Measurements from ENCODE around the gene ITGB2.
A peak's percentile ranks its signal among the peaks of the same experiment; 100 is the strongest.

Gene ITGB2

GRCh38 chr21:44955141-44955797 is 34.6 kb upstream of the ITGB2 start:
- DNase-seq = no peak

- no peak for DNase-seq
Observed at GRCh38 chr21:44954281-44954771, 33.6 kb upstream of the ITGB2 start.

- DNase-seq = no peak
Observed at GRCh38 chr21:44953628-44954021, 32.9 kb upstream of the ITGB2 start.

GRCh38 chr21:44952929-44953627 is 32.4 kb upstream of the ITGB2 start:
- DNase-seq = no peak

- DNase-seq = no peak
Observed at GRCh38 chr21:44952116-44952928, 31.6 kb upstream of the ITGB2 start.

GRCh38 chr21:44951186-44951915 is 30.7 kb upstream of the ITGB2 start:
- no peak for DNase-seq

GRCh38 chr21:44950351-44950750 is 29.7 kb upstream of the ITGB2 start:
- no peak for DNase-seq

GRCh38 chr21:44949779-44950198 is 29.1 kb upstream of the ITGB2 start:
- DNase-seq = peak; percentile 1

GRCh38 chr21:44949161-44949778 is 28.6 kb upstream of the ITGB2 start:
- no peak for DNase-seq

- DNase-seq = no peak
Observed at GRCh38 chr21:44948426-44949120, 27.9 kb upstream of the ITGB2 start.

GRCh38 chr21:44947930-44948331 is 27.2 kb upstream of the ITGB2 start:
- DNase-seq = no peak

- no peak for DNase-seq
Observed at GRCh38 chr21:44947111-44947929, 26.6 kb upstream of the ITGB2 start.

GRCh38 chr21:44946254-44947041 is 25.7 kb upstream of the ITGB2 start:
- DNase-seq = no peak

GRCh38 chr21:44944596-44944995 is 23.9 kb upstream of the ITGB2 start:
- DNase-seq = no peak

- no peak for DNase-seq
Observed at GRCh38 chr21:44943686-44944550, 23.2 kb upstream of the ITGB2 start.

GRCh38 chr21:44943005-44943685 is 22.4 kb upstream of the ITGB2 start:
- DNase-seq = no peak

- no peak for DNase-seq
Observed at GRCh38 chr21:44942566-44942965, 21.9 kb upstream of the ITGB2 start.

GRCh38 chr21:44941567-44941966 is 20.9 kb upstream of the ITGB2 start:
- DNase-seq = no peak

Measured in NCI-H510A treated with DMSO at 0.1 percent for 48 hours (cell line).